Keratinocyte (primary cell): ENCODE results near the gene TC2N.

ENCODE experiments used
- EZH2 ChIP-seq: IDR thresholded peaks from one replicate; pipeline ENCODE4 v1.6.1; 2012; ENCODE audit warnings: inconsistent platforms, mild to moderate bottlenecking, low read length, moderate library complexity
- TF ChIP-seq, protein P1 (sequence below), 3 experiments: IDR thresholded peaks in 1 of 3; conservative IDR thresholded peaks in 1 of 3; optimal IDR thresholded peaks in 1 of 3; 2 replicates in 2 of 3; 3 replicates in 1 of 3; pipeline versions ENCODE3 to v1.5.1; 2011; ENCODE audit warnings: low read length in 3 of 3, mild to moderate bottlenecking in 3 of 3, moderate library complexity in 2 of 3, control low read depth in 1 of 3, inconsistent platforms in 1 of 3; ENCODE audit not compliant: insufficient read depth in 2 of 3; ENCODE audit errors: extremely low read depth in 1 of 3

DNA sequence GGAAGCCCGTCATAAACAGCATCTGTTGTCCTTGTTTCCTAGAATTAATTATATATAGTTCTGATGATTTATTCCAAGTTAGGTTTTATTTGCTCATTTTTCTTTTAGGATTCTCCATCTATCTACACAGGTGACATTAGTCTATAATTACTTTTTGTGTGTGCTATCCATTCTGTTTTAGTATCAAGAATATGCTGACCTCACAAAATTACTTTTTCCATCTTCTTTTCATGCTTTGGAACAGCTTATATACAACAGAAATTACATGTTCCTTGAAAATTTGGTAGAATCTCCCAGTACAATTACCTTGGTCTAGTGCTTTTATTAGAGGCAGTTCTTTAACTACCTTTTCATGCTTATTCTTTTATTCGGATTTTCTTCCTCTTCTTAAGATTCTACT is 81.1 kb downstream of the TC2N start:
- no peak for TF ChIP-seq EZH2
- TF ChIP-seq, protein P1, sequence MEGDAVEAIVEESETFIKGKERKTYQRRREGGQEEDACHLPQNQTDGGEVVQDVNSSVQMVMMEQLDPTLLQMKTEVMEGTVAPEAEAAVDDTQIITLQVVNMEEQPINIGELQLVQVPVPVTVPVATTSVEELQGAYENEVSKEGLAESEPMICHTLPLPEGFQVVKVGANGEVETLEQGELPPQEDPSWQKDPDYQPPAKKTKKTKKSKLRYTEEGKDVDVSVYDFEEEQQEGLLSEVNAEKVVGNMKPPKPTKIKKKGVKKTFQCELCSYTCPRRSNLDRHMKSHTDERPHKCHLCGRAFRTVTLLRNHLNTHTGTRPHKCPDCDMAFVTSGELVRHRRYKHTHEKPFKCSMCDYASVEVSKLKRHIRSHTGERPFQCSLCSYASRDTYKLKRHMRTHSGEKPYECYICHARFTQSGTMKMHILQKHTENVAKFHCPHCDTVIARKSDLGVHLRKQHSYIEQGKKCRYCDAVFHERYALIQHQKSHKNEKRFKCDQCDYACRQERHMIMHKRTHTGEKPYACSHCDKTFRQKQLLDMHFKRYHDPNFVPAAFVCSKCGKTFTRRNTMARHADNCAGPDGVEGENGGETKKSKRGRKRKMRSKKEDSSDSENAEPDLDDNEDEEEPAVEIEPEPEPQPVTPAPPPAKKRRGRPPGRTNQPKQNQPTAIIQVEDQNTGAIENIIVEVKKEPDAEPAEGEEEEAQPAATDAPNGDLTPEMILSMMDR (optimal IDR thresholded peaks at IDR 0.05 in 1 of 3, IDR thresholded peaks at IDR 0.05 in 1 of 3, conservative IDR thresholded peaks at IDR 0.05 in 1 of 3; ENCODE audit: extremely low read depth in 1 of 3, insufficient read depth in 2 of 3, low read length in 3 of 3): no peak
